Astrocyte (in vitro differentiated cells and primary cell): ENCODE results near the gene FAM149B1.

Experiments used
- EZH2 ChIP-seq: IDR thresholded peaks from 2 replicates; pipeline ENCODE4 v1.6.1; 2012; ENCODE audit warnings: mild to moderate bottlenecking, low read length, inconsistent platforms; ENCODE audit not compliant: insufficient read depth
- TF ChIP-seq, protein P1 (sequence below): IDR thresholded peaks from 2 replicates; pipeline ENCODE4 v1.5.1; 2011; ENCODE audit warnings: low read depth, mild to moderate bottlenecking, inconsistent platforms, low read length, moderate library complexity; ENCODE audit not compliant: insufficient read depth

- no peak for TF ChIP-seq EZH2
- TF ChIP-seq, protein P1, sequence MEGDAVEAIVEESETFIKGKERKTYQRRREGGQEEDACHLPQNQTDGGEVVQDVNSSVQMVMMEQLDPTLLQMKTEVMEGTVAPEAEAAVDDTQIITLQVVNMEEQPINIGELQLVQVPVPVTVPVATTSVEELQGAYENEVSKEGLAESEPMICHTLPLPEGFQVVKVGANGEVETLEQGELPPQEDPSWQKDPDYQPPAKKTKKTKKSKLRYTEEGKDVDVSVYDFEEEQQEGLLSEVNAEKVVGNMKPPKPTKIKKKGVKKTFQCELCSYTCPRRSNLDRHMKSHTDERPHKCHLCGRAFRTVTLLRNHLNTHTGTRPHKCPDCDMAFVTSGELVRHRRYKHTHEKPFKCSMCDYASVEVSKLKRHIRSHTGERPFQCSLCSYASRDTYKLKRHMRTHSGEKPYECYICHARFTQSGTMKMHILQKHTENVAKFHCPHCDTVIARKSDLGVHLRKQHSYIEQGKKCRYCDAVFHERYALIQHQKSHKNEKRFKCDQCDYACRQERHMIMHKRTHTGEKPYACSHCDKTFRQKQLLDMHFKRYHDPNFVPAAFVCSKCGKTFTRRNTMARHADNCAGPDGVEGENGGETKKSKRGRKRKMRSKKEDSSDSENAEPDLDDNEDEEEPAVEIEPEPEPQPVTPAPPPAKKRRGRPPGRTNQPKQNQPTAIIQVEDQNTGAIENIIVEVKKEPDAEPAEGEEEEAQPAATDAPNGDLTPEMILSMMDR = no peak
Observed at GRCh38 chr10:73234695-73235094, 66.8 kb downstream of the FAM149B1 start.
